Aorta (tissue), 5 donors: ENCODE measurements around the gene NTRK3. TPM values are rescaled to one million over a fixed set of nuclear protein-coding genes. Genes with fewer than 3 reads are reported as not detected.

Experiments used
- ATAC-seq: fragments of 200-7000 bp; cut with Tn5 transposase; one replicate; pipeline ENCODE4 v1.9.1; 2022; ENCODE audit warnings: moderate library complexity; ENCODE audit not compliant: low FRiP score
- DNase-seq, 2 donors: peaks; one replicate each; pipeline ENCODE4 v3.0.0-alpha.2; 2020
- H3K27ac ChIP-seq, 2 donors: one replicate each; pipeline ENCODE4 v1.5.1; 2013; ENCODE audit warnings: low read length in 2 of 2, mild to moderate bottlenecking in 2 of 2, moderate library complexity in 2 of 2, control low read depth in 1 of 2, inconsistent platforms in 1 of 2, low read depth in 1 of 2
- H3K27me3 ChIP-seq, 2 donors: one replicate each; pipeline ENCODE4 v1.6.1; 2013; ENCODE audit warnings: control low read depth in 1 of 2, low read length in 1 of 2, mild to moderate bottlenecking in 1 of 2, moderate library complexity in 1 of 2; ENCODE audit not compliant: insufficient read depth in 2 of 2, control insufficient read depth in 1 of 2
- H3K36me3 ChIP-seq, 2 donors: one replicate each; pipeline ENCODE4 v1.6.1; 2013; ENCODE audit warnings: control low read depth in 1 of 2, low read length in 1 of 2, mild to moderate bottlenecking in 1 of 2; ENCODE audit not compliant: insufficient read depth in 2 of 2, control insufficient read depth in 1 of 2
- H3K4me1 ChIP-seq, 2 donors: one replicate each; pipeline ENCODE4 v1.6.1; 2013; ENCODE audit warnings: low read length in 2 of 2, control low read depth in 1 of 2, mild to moderate bottlenecking in 1 of 2, moderate library complexity in 1 of 2; ENCODE audit not compliant: insufficient read depth in 2 of 2, control insufficient read depth in 1 of 2
- H3K4me3 ChIP-seq, 2 donors: one replicate each; pipeline ENCODE4 v1.5.1; 2013; ENCODE audit warnings: low read length in 2 of 2, control low read depth in 1 of 2, mild to moderate bottlenecking in 1 of 2
- H3K9me3 ChIP-seq: one replicate; pipeline ENCODE4 v1.6.1; 2013; ENCODE audit warnings: mild to moderate bottlenecking, low read length; ENCODE audit not compliant: control insufficient read depth
- WGBS, 2 donors: extraction: QIAGEN DNeasy Blood & Tissue Kit; methylation state at CpG; one replicate each; pipeline ENCODE4 v1.1.7; 2013; 5-methylcytosine and 5-hydroxymethylcytosine counted together
- intact Hi-C, 2 donors: fragments of 100-400 bp; cut with DNase I; formaldehyde crosslinking; loops; one replicate each; pipeline versions ENCODE4 v1.14.2 to v1.15.0; 2022
- polyA plus RNA-seq, 2 donors: library from polyadenylated mRNA; stranded (reverse); fragments of 200-250 nt; gene quantifications; one replicate each; pipeline ENCODE4 v1.2.3, GENCODE V29; 2013
- total RNA-seq, 2 donors: library from RNA; stranded (reverse); fragmentation: NEBNext Ultra II Directional; extraction: Animal tissue kit (Norgen Biotek cat#: 25700); gene quantifications; one replicate each; pipeline ENCODE4 v1.2.1, GENCODE V29; 2021
- donor health status: healthy with polysubstance abuse.
- donor health status: Bipolar disorder and iron deficiency.
- donor health status: DM: no; HTN: no; CAD: no.
- donor health status: DM: no; HTN: no; CAD: no.
- donor health status: DM: yes; HTN: yes; CAD: no.

The NTRK3 gene
- total and polyA plus RNA-seq, 4 donors: 8.9 to 84.0 (median 79.6) TPM

- H3K27me3 ChIP-seq: no peaks in the 10 kb centered on the region
- ATAC-seq: peak; percentile 48
- DNase-seq: no peak
- no peak overlapping the region for H3K27ac ChIP-seq
- no peaks in the 10 kb centered on the region for H3K36me3 ChIP-seq
- H3K9me3 ChIP-seq: no peaks in the 10 kb centered on the region
- 56 to 59% methylated on average over 5 of the region's 5 CpGs for WGBS, 2 donors
- no peaks in the 10 kb centered on the region for H3K4me1 ChIP-seq
- intact Hi-C loops: no loop called here
- no peak overlapping the region for H3K4me3 ChIP-seq
Observed at GRCh38 chr15:87816811-87817210, 439.7 kb downstream of the NTRK3 start.

DNA sequence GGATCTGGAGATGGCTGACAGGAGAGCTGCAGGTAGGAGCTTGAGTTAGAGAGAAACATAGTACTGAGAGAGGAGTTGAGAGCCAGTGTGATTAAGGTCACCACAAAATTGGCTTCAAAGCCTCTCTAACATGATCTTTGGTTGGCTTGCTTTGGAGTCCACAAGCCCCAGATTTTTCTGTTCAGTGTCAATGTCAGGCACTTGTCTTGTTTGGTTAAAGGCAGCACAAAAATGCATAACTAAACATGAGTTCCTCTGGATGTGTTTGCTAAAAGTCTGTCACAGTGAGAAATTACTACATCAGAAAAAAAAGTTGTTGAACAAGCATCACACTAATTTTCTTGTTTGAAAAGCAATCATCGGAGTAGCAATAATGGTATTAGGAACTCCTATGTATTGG, 440.5 kb downstream of the NTRK3 start:
- Histone ChIP-seq H3K4me3 (no peak overlapping the region), H3K9me3 (no peaks in the 10 kb centered on the region), H3K4me1 (no peaks in the 10 kb centered on the region), H3K27me3 (no peaks in the 10 kb centered on the region), H3K36me3 (no peaks in the 10 kb centered on the region), H3K27ac (no peak overlapping the region)
- ATAC-seq: no peak
- WGBS, 2 donors: 40 to 59% methylated on average over 1 of the region's 1 CpG
- no peak for DNase-seq
- intact Hi-C loops: no loop called here

Other genes starting within 250 kb of the NTRK3 start
- 10 to 100 TPM; 14.1 to 16.5 TPM for gene MRPL46, start 210.6 kb upstream of the NTRK3 start, total RNA-seq
- 10 to 100 TPM; 23.8 to 29.4 TPM for gene MRPL46, start 210.6 kb upstream of the NTRK3 start, polyA plus RNA-seq
- 10 to 100 TPM; 24.9 to 32.2 TPM for gene MRPS11, start 211.0 kb upstream of the NTRK3 start, total RNA-seq
- gene MRPS11, start 211.0 kb upstream of the NTRK3 start, polyA plus RNA-seq: 10 to 100 TPM; 29.3 to 42.4 TPM